GM18526 (cell line): ENCODE data around the gene ERC2.

Experiments used
- POLR2A ChIP-seq: IDR thresholded peaks from 3 replicates; pipeline ENCODE4 v1.6.1; 2011; ENCODE audit not compliant: insufficient read length; ENCODE audit errors: extremely low read depth

Gene ERC2

DNA sequence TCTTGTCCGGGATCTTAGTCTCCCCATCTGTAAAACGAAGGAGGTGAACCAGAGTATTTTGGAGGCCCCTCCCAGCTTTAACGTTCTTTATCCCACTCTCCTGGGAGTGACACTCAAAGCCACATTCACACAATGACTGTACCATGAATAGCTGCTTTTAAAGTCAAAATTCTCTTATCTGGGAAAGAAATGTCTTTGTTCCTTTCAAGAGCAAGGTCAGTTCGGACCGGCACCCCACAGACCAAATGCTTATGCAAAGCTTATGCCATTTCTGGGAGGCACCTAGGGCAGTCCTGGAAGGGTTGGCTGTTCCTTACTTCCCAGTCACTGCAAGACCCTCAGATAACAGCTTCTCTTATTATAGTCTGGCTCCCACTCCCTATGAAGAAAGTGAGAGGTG lies 927.7 kb downstream of the ERC2 start:
- TF ChIP-seq POLR2A, result no peak

DNA sequence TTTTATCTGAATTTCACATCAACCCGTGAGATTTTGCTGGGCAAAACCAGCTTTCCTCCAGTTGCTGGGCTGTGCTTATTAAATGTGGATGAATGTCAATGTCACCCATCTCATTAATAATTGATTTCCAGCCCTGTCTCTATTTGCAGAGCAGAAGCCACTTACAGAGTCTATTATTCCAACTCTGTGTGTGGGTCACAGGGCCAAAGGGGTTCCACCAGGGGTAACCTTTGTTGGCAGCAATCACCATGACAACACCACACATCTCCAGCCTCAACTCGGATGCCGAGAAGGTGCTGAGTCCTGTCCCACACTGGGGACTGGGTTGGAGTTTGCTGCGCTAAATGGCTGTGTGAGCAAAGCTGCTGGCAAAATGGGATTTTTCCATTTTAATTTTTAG lies 930.1 kb downstream of the ERC2 start:
- TF ChIP-seq POLR2A, result no peak

- TF ChIP-seq POLR2A, result no peak
These were observed 930.7 kb downstream of the ERC2 start for GRCh38 chr3:55537563-55537962.

DNA sequence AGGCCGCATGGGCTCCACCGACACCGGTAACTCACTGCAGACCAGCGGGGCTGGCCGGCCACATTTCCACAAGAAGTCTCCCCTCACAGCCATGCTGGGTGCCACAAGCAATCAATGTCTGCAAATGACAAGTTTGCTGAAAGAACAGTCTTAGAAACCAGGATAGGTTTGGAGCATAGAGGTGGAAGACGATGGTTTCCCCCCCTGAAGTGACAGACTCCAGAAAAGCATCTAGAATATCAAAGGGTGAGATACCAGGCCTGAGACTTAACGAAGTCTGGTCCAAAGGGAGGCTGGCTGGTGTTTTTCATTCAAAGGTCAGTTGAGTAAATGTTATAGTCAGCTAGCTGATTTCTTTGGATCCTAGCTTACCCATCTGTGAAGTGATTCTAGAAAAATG lies 931.1 kb downstream of the ERC2 start:
- no peak for TF ChIP-seq POLR2A

DNA sequence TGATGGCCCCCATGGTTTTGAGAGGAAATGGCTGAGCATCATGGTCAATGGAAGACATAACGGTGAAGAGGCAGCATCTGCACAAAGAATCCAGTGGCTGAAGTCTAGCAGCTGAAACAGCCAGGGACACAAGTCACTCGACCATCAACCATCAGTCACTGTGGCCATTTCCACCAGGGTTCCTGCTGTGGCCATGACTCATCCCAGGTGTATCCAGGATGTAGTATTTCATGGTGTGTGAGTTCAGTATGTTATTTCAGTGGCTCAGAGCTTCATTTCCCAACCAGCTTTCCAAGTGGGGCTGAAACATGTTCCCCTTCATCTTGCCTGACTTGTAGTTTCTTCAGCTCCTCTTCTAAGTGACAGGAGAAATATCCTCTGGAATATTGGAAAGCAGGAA lies 933.4 kb downstream of the ERC2 start:
- TF ChIP-seq POLR2A, result no peak

DNA sequence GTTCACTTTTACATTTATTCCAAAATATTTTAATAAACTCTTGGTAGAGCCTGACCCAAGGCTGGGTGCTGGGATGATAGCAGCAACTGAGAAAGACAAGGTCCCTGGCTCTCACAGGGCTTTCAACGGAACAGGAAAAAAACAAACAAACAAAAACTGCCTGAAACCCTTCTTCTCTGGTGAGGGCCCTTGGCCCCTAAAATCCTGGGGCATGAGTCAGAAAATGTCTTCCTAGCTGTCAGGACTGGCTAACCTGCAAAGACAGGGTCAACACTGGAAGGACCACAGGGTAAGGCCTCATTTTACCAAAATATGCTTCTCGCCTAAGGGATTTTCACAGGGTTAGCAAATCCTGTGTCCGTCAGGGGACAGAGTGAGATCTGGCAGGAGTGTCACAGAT lies 935.5 kb downstream of the ERC2 start:
- TF ChIP-seq POLR2A, result no peak

GRCh38 chr3:55531321-55531720 lies 936.9 kb downstream of the ERC2 start:
- TF ChIP-seq POLR2A, result no peak

GRCh38 chr3:55527361-55527760 lies 940.9 kb downstream of the ERC2 start:
- TF ChIP-seq POLR2A, result no peak

DNA sequence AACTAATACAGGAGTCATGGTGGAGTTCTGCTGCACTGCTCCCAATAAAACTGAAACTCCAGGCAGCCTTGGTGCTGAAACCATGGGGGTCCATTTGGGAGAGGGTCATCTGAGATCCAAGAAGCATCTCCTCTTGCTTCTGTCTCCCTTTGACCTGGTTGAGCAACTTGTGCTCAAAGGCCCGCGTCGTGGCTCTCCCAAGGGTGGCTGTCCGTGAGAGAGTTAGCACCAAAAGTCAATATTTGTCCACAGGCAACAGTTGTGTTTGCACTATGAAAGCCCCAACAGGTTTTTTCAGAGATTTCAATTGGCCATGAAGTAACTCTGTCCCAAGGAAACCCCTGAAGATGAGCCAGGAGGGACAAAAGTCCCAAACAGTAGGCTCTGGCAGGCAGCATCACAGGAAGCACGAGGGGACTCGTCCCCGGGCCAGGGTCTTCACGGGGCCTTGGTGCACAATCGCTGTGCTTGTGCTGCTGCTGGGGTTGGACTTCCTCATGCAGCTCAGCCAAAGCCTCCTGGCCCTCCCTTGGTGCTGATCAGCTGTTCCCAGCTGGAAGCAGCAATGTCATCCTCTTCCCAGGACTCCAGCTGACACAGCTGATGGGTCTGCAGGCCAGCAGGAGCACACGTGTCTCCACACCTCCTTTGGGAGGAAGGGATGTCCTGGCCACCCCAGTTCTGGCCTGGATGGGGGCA lies 941.8 kb downstream of the ERC2 start:
- TF ChIP-seq POLR2A, result no peak

DNA sequence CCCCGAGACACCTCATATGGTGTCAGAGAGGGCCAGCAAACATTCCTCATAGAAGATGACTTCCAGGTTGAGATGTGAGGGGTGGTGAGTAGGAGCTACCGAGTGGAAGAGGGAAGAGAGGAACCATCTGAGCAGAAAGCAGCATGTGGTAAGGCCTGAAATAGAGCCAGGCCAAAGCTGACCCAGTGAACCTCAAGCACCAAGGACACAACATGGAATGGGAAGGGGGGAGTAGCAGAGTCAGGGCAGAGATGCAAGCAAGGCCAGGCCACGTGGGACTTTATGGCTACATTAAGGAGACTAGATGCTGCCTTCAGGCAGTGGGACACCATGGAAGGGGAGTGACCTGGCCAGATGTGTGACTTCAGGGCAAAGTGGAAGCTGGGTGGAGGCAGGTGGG lies 942.8 kb downstream of the ERC2 start:
- no peak for TF ChIP-seq POLR2A

GRCh38 chr3:55524565-55525244 lies 943.6 kb downstream of the ERC2 start:
- TF ChIP-seq POLR2A, result no peak

DNA sequence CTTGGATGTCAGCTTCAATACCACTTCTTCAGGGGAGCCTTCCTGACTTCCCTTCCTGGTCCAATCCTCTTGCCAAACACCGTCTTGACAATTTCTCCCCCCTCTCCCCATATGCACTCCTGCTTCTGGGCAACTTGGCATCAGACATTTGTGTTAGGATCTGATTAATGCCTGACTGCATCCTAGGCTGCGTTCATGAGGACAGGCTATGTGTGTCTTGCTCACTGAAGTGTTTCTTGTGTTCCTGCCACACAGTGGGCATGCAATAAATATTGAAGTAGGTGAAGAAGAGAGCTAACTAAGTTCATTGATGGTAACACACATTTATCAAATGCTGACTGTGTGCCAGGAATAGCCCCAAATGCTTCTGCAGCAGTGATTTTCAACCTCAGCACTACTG lies 944.8 kb downstream of the ERC2 start:
- TF ChIP-seq POLR2A, result no peak

- no peak for TF ChIP-seq POLR2A
These were observed 946.4 kb downstream of the ERC2 start for GRCh38 chr3:55521738-55522421.

DNA sequence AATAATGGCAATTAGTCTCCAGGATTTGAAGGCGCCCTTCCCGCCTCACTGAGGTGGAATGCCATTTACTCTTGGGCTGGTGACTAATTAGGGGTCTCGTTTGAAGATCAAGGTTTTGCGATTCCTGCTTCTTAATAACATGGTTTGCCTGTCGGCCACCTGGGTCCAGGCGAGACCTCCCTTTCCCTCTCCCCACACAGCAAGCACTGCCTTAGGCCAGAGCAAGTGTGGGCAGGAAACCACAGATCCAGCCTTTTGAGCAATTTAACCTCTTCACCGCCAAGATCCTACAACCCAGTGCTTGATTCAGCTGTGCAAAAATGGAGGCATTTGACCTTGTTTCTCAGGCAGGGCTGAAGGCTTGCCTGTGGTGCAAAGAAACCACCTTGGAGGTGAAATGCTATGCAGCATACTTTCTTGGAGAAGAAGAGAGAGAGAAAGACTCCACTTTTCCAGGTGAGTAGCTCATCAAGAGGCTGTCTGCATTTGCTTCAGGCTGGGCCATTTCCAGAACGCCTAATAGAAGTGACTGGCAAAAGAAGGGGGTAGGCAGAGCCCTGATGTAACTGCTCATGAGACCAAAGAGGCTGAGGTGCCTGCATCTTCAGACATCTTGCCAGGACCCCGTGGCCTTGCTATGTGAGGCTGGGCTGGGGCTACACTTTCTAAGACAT lies 947.1 kb downstream of the ERC2 start:
- no peak for TF ChIP-seq POLR2A

GRCh38 chr3:55519019-55519418 lies 949.2 kb downstream of the ERC2 start:
- no peak for TF ChIP-seq POLR2A

DNA sequence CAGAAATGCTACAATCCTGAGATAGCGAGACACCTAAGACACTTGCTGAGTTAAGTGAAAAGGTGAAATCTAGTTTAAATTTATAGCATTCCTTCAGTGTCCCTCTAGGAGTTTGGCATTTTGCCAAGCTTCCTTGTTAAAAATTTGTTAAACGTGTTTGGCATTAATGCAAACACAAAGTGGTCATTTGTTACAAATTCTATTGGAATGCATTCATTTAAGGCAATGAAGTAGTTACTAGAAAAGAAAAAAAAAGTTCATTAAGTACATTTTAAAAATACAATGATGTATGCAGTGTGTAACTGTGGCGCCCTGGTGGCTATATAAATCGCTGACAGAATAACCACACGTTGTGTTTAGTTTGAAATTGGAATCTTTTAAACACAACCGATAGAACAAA lies 949.8 kb downstream of the ERC2 start:
- no peak for TF ChIP-seq POLR2A
